Ovary (tissue), 3 donors: ENCODE data around the gene SNAP29.
"Not testable (repeated sequence)": the region's sequence is repeated elsewhere in the genome, so short reads cannot be mapped to it uniquely, and the experiment has no call there.

ENCODE experiments used
- POLR2A ChIP-seq: fragments of 450-650 bp; IDR thresholded peaks from one replicate; pipeline ENCODE4 v1.6.1; 2017; ENCODE audit warnings: antibody characterized with exemption, mild to moderate bottlenecking, moderate library complexity
- TF ChIP-seq, protein P1 (sequence below), 3 donors: fragments of 450-650 bp in 2 of 3; fragments of 200-600 bp in 1 of 3; IDR thresholded peaks; one replicate each; pipeline versions ENCODE4 v1.5.1 to v1.8.0; 2016 to 2022; ENCODE audit warnings: antibody characterized with exemption in 3 of 3, mild to moderate bottlenecking in 1 of 3
- donor health status: DM: no; HTN: no; CAD: no.

- not testable (repeated sequence) for TF ChIP-seq POLR2A
- TF ChIP-seq, protein P1, sequence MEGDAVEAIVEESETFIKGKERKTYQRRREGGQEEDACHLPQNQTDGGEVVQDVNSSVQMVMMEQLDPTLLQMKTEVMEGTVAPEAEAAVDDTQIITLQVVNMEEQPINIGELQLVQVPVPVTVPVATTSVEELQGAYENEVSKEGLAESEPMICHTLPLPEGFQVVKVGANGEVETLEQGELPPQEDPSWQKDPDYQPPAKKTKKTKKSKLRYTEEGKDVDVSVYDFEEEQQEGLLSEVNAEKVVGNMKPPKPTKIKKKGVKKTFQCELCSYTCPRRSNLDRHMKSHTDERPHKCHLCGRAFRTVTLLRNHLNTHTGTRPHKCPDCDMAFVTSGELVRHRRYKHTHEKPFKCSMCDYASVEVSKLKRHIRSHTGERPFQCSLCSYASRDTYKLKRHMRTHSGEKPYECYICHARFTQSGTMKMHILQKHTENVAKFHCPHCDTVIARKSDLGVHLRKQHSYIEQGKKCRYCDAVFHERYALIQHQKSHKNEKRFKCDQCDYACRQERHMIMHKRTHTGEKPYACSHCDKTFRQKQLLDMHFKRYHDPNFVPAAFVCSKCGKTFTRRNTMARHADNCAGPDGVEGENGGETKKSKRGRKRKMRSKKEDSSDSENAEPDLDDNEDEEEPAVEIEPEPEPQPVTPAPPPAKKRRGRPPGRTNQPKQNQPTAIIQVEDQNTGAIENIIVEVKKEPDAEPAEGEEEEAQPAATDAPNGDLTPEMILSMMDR (IDR thresholded peaks at IDR 0.05) = not testable (repeated sequence)
Observed at GRCh38 chr22:20821717-20822239, 37.0 kb upstream of the SNAP29 start.
